ENCODE data around the gene ADCY3. TPM values are rescaled to one million over a fixed set of nuclear protein-coding genes. Genes with fewer than 3 reads are reported as not detected.

Gene ADCY3
- polyA plus RNA-seq, 1 donor (not counting 4 experiments of a cell fraction or from before 2014, with no cell fraction given), result 33.2 TPM

GRCh38 chr2:24850944-24851343 lies 69.1 kb downstream of the ADCY3 start:
- Histone ChIP-seq H3K9me1 (ENCODE audit: control insufficient read depth, extremely low read depth, insufficient read depth, low read length) (no peaks in the 10 kb centered on the region), H2AFZ (ENCODE audit: control insufficient read depth, low read length) (no peak overlapping the region), H3K27me3 (ENCODE audit: control insufficient read depth, extremely low read depth, insufficient read depth, low read length) (no peaks in the 10 kb centered on the region), H3K27ac (ENCODE audit: control insufficient read depth, insufficient read depth, low read length) (no peak overlapping the region), H3K9ac (ENCODE audit: control insufficient read depth, extremely low read depth, insufficient read depth, low read length) (no peak overlapping the region), H4K20me1 (ENCODE audit: control insufficient read depth, extremely low read depth, insufficient read depth, low read length) (no peaks in the 10 kb centered on the region), H3K4me2 (ENCODE audit: control insufficient read depth, extremely low read depth, insufficient read depth, low read depth, low read length) (no peak overlapping the region), H3K4me3 (ENCODE audit: control insufficient read depth in 2 of 3, extremely low read depth in 1 of 3, insufficient read depth in 2 of 3, low read depth in 1 of 3, low read length in 3 of 3) (no peak overlapping the region), H3K9me3 (ENCODE audit: control insufficient read depth, low read depth, low read length) (no peaks in the 10 kb centered on the region), H3K36me3 (ENCODE audit: control insufficient read depth in 2 of 2, extremely low read depth in 1 of 2, insufficient read depth in 2 of 2, low read length in 2 of 2) (no peaks in the 10 kb centered on the region), H3K4me1 (ENCODE audit: control insufficient read depth, extremely low read depth, insufficient read depth, low read length) (no peaks in the 10 kb centered on the region), H3K79me2 (ENCODE audit: control insufficient read depth, insufficient read depth, low read length) (no peaks in the 10 kb centered on the region)
- DNase-seq (ENCODE audit: low read depth, low spot score), result no peak
- dilution Hi-C loops (cut with MboI; ENCODE audit: extremely low pct_ligation_motif_present, low sequenced_read_pairs), result no loop called here
- TF ChIP-seq EZH2 (IDR thresholded peaks at IDR 0.05; ENCODE audit: low read length), result no peak
- no peak for TF ChIP-seq CTCF (optimal IDR thresholded peaks at IDR 0.05 in 1 of 3, IDR thresholded peaks at IDR 0.05 in 1 of 3, conservative IDR thresholded peaks at IDR 0.05 in 1 of 3; ENCODE audit: extremely low read depth in 1 of 3, insufficient read depth in 2 of 3, low read length in 3 of 3)
- FAIRE-seq, result no peak

GRCh38 chr2:24845691-24846090 lies 74.3 kb downstream of the ADCY3 start:
- dilution Hi-C loops (cut with MboI; ENCODE audit: extremely low pct_ligation_motif_present, low sequenced_read_pairs), result no loop called here

More at GRCh38 chr2:24845691-24846090, 74.3 kb downstream of the ADCY3 start:
- no peaks in the 10 kb centered on the region for H3K27me3 ChIP-seq (ENCODE audit: control insufficient read depth, extremely low read depth, insufficient read depth, low read length)
- no peak overlapping the region for H3K4me3 ChIP-seq (ENCODE audit: control insufficient read depth in 2 of 3, extremely low read depth in 1 of 3, insufficient read depth in 2 of 3, low read depth in 1 of 3, low read length in 3 of 3)
- H3K9ac ChIP-seq (ENCODE audit: control insufficient read depth, extremely low read depth, insufficient read depth, low read length), result no peak overlapping the region
- no peaks in the 10 kb centered on the region for H4K20me1 ChIP-seq (ENCODE audit: control insufficient read depth, extremely low read depth, insufficient read depth, low read length)
- DNase-seq (ENCODE audit: low read depth, low spot score) (no peak), FAIRE-seq (no peak)
- H3K27ac ChIP-seq (ENCODE audit: control insufficient read depth, insufficient read depth, low read length), result no peak overlapping the region
- H3K9me1 ChIP-seq (ENCODE audit: control insufficient read depth, extremely low read depth, insufficient read depth, low read length), result no peaks in the 10 kb centered on the region
- H3K9me3 ChIP-seq (ENCODE audit: control insufficient read depth, low read depth, low read length), result no peaks in the 10 kb centered on the region
- no peak overlapping the region for H3K4me2 ChIP-seq (ENCODE audit: control insufficient read depth, extremely low read depth, insufficient read depth, low read depth, low read length)
- no peaks in the 10 kb centered on the region for H3K4me1 ChIP-seq (ENCODE audit: control insufficient read depth, extremely low read depth, insufficient read depth, low read length)
- no peak overlapping the region for H2AFZ ChIP-seq (ENCODE audit: control insufficient read depth, low read length)
- TF ChIP-seq CTCF (optimal IDR thresholded peaks at IDR 0.05 in 1 of 3, IDR thresholded peaks at IDR 0.05 in 1 of 3, conservative IDR thresholded peaks at IDR 0.05 in 1 of 3; ENCODE audit: extremely low read depth in 1 of 3, insufficient read depth in 2 of 3, low read length in 3 of 3) (no peak), EZH2 (IDR thresholded peaks at IDR 0.05; ENCODE audit: low read length) (no peak)
- peaks cover 1 to 5% of the 10 kb centered on the region in 2 experiments for H3K36me3 ChIP-seq (ENCODE audit: control insufficient read depth in 2 of 2, extremely low read depth in 1 of 2, insufficient read depth in 2 of 2, low read length in 2 of 2)
- H3K79me2 ChIP-seq (ENCODE audit: control insufficient read depth, insufficient read depth, low read length), result no peaks in the 10 kb centered on the region

All from keratinocyte (primary cell).